ENCODE data around the gene SSBP3. TPM values are rescaled to one million over a fixed set of nuclear protein-coding genes. Genes with fewer than 3 reads are reported as not detected.

SSBP3 gene
- total RNA-seq, 1 experiment from 2014 or later, result 109 TPM

GRCh38 chr1:54186056-54186455 is 220.1 kb downstream of the SSBP3 start:
- no peaks in the 10 kb centered on the region; the same call in none of the 2 replicates for H3K36me3 ChIP-seq (replicated peaks; ENCODE audit: control insufficient read depth, insufficient read depth, low read length)
- H3K27me3 ChIP-seq (ENCODE audit: control insufficient read depth, insufficient read depth, low read length), result no peaks in the 10 kb centered on the region; the same call in 1 of the 2 replicates
- DNase-seq, result no peak
- H3K4me3 ChIP-seq (ENCODE audit: insufficient read depth, low read depth, low read length), result no peak overlapping the region

- DNase-seq, result no peak
- H3K36me3 ChIP-seq (replicated peaks; ENCODE audit: control insufficient read depth, insufficient read depth, low read length), result no peaks in the 10 kb centered on the region
- no peaks in the 10 kb centered on the region; the same call in 1 of the 2 replicates for H3K27me3 ChIP-seq (ENCODE audit: control insufficient read depth, insufficient read depth, low read length)
- no peak overlapping the region for H3K4me3 ChIP-seq (ENCODE audit: insufficient read depth, low read depth, low read length)
Measured at GRCh38 chr1:54180701-54181360, 225.4 kb downstream of the SSBP3 start.

GRCh38 chr1:54178296-54179070 is 227.7 kb downstream of the SSBP3 start:
- H3K36me3 ChIP-seq (replicated peaks; ENCODE audit: control insufficient read depth, insufficient read depth, low read length), result no peaks in the 10 kb centered on the region
- no peaks in the 10 kb centered on the region; the same call in 1 of the 2 replicates for H3K27me3 ChIP-seq (ENCODE audit: control insufficient read depth, insufficient read depth, low read length)
- no peak for DNase-seq
- no peak overlapping the region for H3K4me3 ChIP-seq (ENCODE audit: insufficient read depth, low read depth, low read length)

GRCh38 chr1:54177726-54178125 is 228.5 kb downstream of the SSBP3 start:
- no peak overlapping the region for H3K4me3 ChIP-seq (ENCODE audit: insufficient read depth, low read depth, low read length)
- H3K36me3 ChIP-seq (replicated peaks; ENCODE audit: control insufficient read depth, insufficient read depth, low read length), result no peaks in the 10 kb centered on the region
- H3K27me3 ChIP-seq (ENCODE audit: control insufficient read depth, insufficient read depth, low read length), result no peaks in the 10 kb centered on the region; the same call in 1 of the 2 replicates
- DNase-seq, result no peak

GRCh38 chr1:54176621-54177327 is 229.4 kb downstream of the SSBP3 start:
- H3K36me3 ChIP-seq (replicated peaks; ENCODE audit: control insufficient read depth, insufficient read depth, low read length), result no peaks in the 10 kb centered on the region
- no peak overlapping the region for H3K4me3 ChIP-seq (ENCODE audit: insufficient read depth, low read depth, low read length)
- H3K27me3 ChIP-seq (ENCODE audit: control insufficient read depth, insufficient read depth, low read length), result no peaks in the 10 kb centered on the region; the same call in 1 of the 2 replicates
- no peak for DNase-seq

Other genes starting within 250 kb of the SSBP3 start
- gene CYB5RL, start 206.4 kb downstream of the SSBP3 start, total RNA-seq (2014; rRNA removed; shearing (Covaris generic)), result 13.3 and 14.3 TPM in 2 replicates
- 268 and 275 TPM in 2 replicates for gene MRPL37, start 206.2 kb downstream of the SSBP3 start, total RNA-seq (2014; rRNA removed; shearing (Covaris generic))
- gene ACOT11, start 141.8 kb upstream of the SSBP3 start, total RNA-seq (2014; rRNA removed; shearing (Covaris generic)), result 5.0 and 5.4 TPM in 2 replicates
- gene FAM151A, start 217.1 kb upstream of the SSBP3 start, total RNA-seq (2014; rRNA removed; shearing (Covaris generic)), result not detected in 2 replicates
- 0.03 and 0.18 TPM in 2 replicates for gene MROH7, start 235.4 kb upstream of the SSBP3 start, total RNA-seq (2014; rRNA removed; shearing (Covaris generic))